Dermis blood vessel endothelial cell (primary cell): ENCODE results near the gene SMARCE1. TPM values are rescaled to one million over a fixed set of nuclear protein-coding genes. Genes with fewer than 3 reads are reported as not detected.
A peak's percentile ranks its signal among the peaks of the same experiment; 100 is the strongest.
"Not testable (repeated sequence)": the region's sequence is repeated elsewhere in the genome, so short reads cannot be mapped to it uniquely, and the experiment has no call there.

Source experiments
- DNase-seq: peaks from one replicate; pipeline ENCODE4 v3.0.0; 2010
- total RNA-seq: library from RNA; depleted of rRNA; stranded (reverse); fragments of >200 nt; gene quantifications from 2 replicates; pipeline ENCODE4 v1.2.3, GENCODE V29; 2014

SMARCE1 gene
- total RNA-seq, 1 donor from 2014 or later, result 91.9 TPM

GRCh38 chr17:40608061-40608581 lies 39.5 kb downstream of the SMARCE1 start:
- peak; percentile 11 for DNase-seq

- DNase-seq, result no peak
Measured at GRCh38 chr17:40607641-40608040, 40.0 kb downstream of the SMARCE1 start.

- no peak for DNase-seq
Measured at GRCh38 chr17:40606548-40607353, 40.9 kb downstream of the SMARCE1 start.

- no peak for DNase-seq
Measured at GRCh38 chr17:40605306-40605705, 42.3 kb downstream of the SMARCE1 start.

- DNase-seq, result no peak
Measured at GRCh38 chr17:40604327-40605080, 43.1 kb downstream of the SMARCE1 start.

- no peak for DNase-seq
Measured at GRCh38 chr17:40602445-40603443, 44.9 kb downstream of the SMARCE1 start.

- no peak for DNase-seq
Measured at GRCh38 chr17:40600486-40601046, 47.1 kb downstream of the SMARCE1 start.

- no peak for DNase-seq
Measured at GRCh38 chr17:40599468-40599763, 48.2 kb downstream of the SMARCE1 start.

- no peak for DNase-seq
Measured at GRCh38 chr17:40598619-40599467, 48.8 kb downstream of the SMARCE1 start.

GRCh38 chr17:40598301-40598618 lies 49.4 kb downstream of the SMARCE1 start:
- no peak for DNase-seq

- DNase-seq, result no peak
Measured at GRCh38 chr17:40597556-40598300, 49.9 kb downstream of the SMARCE1 start.

- DNase-seq, result no peak
Measured at GRCh38 chr17:40597156-40597555, 50.5 kb downstream of the SMARCE1 start.

GRCh38 chr17:40596261-40596919 lies 51.2 kb downstream of the SMARCE1 start:
- DNase-seq, result peak; percentile 9

GRCh38 chr17:40590742-40591141 lies 56.9 kb downstream of the SMARCE1 start:
- no peak for DNase-seq

GRCh38 chr17:40588552-40588951 lies 59.1 kb downstream of the SMARCE1 start:
- DNase-seq, result peak; percentile 9

- DNase-seq, result not testable (repeated sequence)
Measured at GRCh38 chr17:40586264-40586663, 61.4 kb downstream of the SMARCE1 start.

GRCh38 chr17:40584950-40585349 lies 62.7 kb downstream of the SMARCE1 start:
- not testable (repeated sequence) for DNase-seq

- DNase-seq, result peak; percentile 98
Measured at GRCh38 chr17:40582328-40582901, 65.2 kb downstream of the SMARCE1 start.

- no peak for DNase-seq
Measured at GRCh38 chr17:40580140-40580539, 67.5 kb downstream of the SMARCE1 start.

- DNase-seq, result no peak
Measured at GRCh38 chr17:40579471-40579870, 68.1 kb downstream of the SMARCE1 start.
